Astrocyte of the spinal cord (primary cell): Measurements from ENCODE around the gene TMEM258.

ENCODE experiments used
- DNase-seq: peaks from one replicate; pipeline ENCODE4 v3.0.0; 2011; ENCODE audit warnings: low read depth, low spot score
- H3K4me3 ChIP-seq: 2 replicates; pipeline ENCODE4 v1.5.1; 2011; ENCODE audit warnings: low read depth, mild to moderate bottlenecking, low read length, moderate library complexity
- in situ Hi-C: cut with HindIII; loops from 2 replicates; pipeline ENCODE4 v1.10.0; 2017; ENCODE audit warnings: low sequenced_read_pairs
- TF ChIP-seq, protein P1 (sequence below): IDR thresholded peaks from 2 replicates; pipeline ENCODE4 v1.5.1; 2012; ENCODE audit warnings: low read depth, mild to moderate bottlenecking, low read length, inconsistent platforms

TMEM258 gene

DNA sequence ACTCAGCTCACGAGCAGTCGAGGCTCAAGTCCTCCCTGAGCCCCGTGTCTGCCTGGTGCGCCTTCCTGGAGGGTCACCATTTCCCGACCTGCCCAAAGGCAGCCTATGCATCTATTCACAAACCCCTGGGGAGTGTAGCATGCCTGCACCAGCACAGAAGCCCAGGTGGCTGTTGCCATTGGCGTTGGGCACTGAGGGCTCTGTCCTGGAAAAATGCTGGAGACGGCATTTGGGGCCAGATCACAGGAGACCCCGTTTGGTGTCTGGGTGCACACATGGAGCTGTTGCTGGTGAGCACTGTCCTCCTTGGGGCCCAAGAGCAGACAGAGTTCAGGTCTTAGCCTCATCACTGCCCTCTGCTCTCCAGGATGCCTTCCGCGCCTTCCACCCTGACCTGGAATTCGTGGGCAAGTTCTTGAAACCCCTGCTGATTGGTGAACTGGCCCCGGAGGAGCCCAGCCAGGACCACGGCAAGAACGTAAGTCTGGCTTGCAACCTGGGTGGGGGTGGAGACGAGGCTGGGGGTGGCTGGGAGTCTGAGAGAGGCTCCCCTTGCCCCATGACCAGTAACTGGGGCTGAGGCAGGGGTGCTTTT lies 45.1 kb upstream of the TMEM258 start:
- in situ Hi-C loops = no loop called here
- no peak for DNase-seq
- H3K4me3 ChIP-seq = no peak overlapping the region
- TF ChIP-seq, protein P1, sequence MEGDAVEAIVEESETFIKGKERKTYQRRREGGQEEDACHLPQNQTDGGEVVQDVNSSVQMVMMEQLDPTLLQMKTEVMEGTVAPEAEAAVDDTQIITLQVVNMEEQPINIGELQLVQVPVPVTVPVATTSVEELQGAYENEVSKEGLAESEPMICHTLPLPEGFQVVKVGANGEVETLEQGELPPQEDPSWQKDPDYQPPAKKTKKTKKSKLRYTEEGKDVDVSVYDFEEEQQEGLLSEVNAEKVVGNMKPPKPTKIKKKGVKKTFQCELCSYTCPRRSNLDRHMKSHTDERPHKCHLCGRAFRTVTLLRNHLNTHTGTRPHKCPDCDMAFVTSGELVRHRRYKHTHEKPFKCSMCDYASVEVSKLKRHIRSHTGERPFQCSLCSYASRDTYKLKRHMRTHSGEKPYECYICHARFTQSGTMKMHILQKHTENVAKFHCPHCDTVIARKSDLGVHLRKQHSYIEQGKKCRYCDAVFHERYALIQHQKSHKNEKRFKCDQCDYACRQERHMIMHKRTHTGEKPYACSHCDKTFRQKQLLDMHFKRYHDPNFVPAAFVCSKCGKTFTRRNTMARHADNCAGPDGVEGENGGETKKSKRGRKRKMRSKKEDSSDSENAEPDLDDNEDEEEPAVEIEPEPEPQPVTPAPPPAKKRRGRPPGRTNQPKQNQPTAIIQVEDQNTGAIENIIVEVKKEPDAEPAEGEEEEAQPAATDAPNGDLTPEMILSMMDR = no peak

DNA sequence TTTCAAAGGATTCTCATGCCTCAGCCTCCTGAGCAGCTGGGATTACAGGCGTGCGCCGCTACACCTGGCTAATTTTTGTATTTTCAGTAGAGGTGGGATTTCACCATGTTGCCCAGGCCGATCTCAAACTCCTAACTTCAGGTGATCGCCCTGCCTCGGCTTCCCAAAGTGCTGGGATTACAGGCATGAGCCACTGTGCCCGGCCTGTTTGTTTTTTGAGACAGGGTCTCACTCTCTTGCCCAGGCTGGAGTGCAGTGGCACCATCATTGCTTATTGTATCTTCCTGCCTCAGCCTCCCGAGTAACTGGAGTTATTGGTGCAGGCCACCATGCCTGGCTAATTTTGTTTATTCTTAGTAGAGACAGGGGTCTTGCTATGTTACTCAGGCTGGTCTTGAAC lies 43.8 kb upstream of the TMEM258 start:
- in situ Hi-C loops = no loop called here
- TF ChIP-seq, protein P1 = no peak
- DNase-seq = no peak
- no peak overlapping the region for H3K4me3 ChIP-seq

DNA sequence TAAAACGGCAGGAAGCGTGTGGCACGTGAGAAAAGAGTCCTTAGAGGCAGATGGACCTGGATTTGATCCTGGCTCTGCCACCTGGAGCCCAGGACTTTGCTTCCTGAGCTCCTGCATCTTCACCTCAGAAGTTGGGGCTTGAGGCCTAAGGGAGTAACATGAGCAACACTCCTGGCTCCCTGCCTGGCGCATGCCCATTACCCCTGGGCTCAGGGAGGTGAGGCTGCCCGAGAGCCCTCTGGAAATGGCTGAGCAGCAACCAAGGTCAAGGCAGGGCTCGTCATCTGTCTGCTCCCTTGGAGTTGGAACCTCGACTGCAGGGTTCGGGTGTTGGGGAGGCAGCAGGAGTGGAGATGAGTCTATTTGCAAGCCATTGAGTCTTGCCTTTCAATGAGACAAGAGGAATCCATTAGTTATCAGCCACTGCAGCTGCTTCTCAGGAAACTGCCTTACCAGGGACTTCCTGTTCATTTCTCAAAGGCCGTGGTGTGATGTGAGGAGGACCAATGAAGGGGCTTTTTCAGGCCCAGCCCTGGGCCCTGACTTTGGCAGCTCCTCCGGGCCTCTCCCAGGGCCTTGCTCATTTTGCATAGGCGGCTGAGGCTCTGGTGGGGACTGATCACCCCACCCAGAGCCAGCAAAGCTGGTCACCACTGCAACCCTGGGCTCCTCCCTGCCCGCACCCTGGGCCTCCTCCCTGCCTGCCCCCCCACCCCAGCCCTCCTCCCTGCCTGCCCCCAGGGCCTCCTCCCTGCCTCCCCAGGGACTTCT lies 42.1 kb upstream of the TMEM258 start:
- TF ChIP-seq, protein P1 = no peak
- peak; percentile 76 for DNase-seq
- in situ Hi-C loops = no loop called here
- H3K4me3 ChIP-seq = no peak overlapping the region

DNA sequence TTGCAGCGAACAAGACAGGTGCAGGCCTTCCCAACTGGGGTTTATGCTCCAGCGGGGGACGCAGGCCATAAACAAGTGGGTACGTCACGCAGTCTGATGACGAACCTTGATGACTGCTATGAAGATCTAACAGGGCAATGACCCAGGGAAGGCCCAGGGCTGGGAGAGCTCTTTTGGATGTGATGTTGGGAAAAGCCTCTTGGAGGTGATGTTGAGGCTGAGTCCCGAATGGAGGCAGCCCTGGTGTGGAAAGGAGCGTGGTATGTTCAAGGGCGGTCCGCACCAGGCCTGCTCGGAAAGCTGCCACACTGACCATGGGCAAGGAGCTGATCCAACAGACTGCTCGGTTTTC lies 41.5 kb upstream of the TMEM258 start:
- DNase-seq = no peak
- in situ Hi-C loops = no loop called here
- H3K4me3 ChIP-seq = no peak overlapping the region
- TF ChIP-seq, protein P1 = no peak

DNA sequence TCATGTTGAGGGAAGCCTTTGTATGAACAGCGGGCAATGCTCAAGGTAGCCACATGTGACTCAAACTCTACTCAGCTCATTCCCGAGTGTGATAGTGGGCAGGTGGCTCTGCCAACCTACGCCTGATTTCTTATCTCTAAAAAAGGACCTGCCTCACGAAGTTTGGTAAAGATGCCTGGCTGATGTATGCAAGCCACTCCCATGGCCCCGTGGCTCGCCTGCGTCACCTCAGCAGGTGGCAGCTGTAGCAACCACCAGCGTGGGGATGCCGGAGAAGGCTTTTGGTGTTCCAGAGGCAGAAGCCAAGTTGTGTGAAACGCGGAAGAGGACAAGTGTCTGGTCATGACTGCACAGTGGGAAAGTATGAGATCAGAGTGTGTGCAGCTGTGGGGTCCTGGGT lies 41.1 kb upstream of the TMEM258 start:
- TF ChIP-seq, protein P1 = no peak
- no peak for DNase-seq
- in situ Hi-C loops = no loop called here
- H3K4me3 ChIP-seq = no peak overlapping the region

DNA sequence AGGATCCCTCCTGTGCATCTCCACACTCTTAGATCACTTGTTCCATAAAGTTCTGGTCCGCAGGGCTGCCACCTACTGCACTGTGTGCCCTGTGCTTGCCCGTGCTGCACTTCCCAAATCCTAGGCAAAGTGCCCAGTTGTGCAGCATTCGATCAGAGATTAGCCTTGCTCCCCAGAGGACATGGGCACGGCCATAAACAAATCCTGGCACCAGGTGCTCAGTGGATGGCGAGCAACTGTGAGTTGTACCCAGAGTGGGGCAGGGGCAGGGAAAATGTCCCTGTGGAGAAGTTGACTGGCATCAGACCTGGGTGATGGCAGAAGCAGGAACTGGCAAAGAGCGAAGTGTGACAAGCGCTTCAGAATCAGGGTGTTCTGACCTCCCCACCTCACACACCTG lies 40.4 kb upstream of the TMEM258 start:
- H3K4me3 ChIP-seq = no peak overlapping the region
- in situ Hi-C loops = no loop called here

More for the DNA sequence above, 40.4 kb upstream of the TMEM258 start:
- TF ChIP-seq, protein P1 = no peak
- no peak for DNase-seq
